GM21723 (cell line): ENCODE results near the gene DACT1.

ENCODE experiments used
- ATAC-seq: cut with Tn5 transposase; IDR thresholded peaks from one replicate; pipeline ENCODE4 v1.9.1; 2021; ENCODE audit warnings: mild to moderate bottlenecking, moderate library complexity; ENCODE audit not compliant: unreplicated experiment

The DACT1 gene

GRCh38 chr14:58665773-58666500 is 28.2 kb downstream of the DACT1 start:
- ATAC-seq = no peak

DNA sequence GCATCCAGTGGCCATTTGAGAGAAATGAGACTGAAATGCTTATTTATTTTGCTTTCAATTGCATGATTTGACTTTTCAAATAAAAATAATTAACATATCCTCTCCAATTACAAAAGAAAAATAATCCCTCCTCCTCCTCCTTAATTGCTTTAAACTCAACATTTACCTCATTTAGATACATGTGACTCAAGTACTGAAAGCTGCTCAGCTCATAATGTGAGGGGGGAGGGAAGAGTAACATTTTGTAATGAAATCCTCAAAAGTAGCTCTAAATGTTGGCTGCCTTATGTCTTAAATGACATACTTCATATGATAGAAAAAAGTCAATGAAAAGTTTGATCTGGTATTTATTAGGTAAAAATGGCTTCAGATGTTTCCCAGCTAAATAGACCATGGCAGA is 29.0 kb downstream of the DACT1 start:
- no peak for ATAC-seq

GRCh38 chr14:58667900-58668299 is 30.1 kb downstream of the DACT1 start:
- no peak for ATAC-seq

GRCh38 chr14:58668848-58669480 is 31.2 kb downstream of the DACT1 start:
- ATAC-seq = no peak

DNA sequence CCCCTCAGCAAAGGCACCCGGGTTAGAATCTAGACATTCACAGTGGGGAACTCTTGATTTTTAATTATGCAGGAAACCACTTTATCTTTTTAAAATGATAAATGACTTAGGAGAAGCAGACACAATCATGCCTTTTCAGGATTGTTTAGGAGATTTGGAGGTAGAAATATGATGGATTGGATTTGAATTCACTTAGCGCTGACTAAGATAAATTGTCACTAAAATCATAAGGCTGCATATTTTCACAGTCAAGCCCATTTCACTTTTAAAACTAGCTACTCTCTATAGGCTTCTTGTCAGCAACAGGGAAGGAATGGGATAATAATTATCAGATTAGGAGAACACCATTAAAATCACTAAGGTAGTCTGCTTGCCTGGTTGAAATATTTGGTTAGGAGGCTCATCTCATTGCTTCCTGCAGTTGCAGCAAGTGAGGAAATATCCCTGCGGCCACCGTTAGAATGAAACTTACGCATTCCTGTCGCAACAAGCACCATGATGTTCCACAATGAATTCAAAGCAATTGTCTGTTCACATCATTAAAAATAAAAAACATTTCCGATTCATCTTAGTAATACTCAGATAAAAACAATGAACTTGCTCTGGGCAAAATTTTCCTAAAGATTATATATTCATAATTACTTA is 31.9 kb downstream of the DACT1 start:
- no peak for ATAC-seq

GRCh38 chr14:58671024-58671423 is 33.3 kb downstream of the DACT1 start:
- no peak for ATAC-seq

DNA sequence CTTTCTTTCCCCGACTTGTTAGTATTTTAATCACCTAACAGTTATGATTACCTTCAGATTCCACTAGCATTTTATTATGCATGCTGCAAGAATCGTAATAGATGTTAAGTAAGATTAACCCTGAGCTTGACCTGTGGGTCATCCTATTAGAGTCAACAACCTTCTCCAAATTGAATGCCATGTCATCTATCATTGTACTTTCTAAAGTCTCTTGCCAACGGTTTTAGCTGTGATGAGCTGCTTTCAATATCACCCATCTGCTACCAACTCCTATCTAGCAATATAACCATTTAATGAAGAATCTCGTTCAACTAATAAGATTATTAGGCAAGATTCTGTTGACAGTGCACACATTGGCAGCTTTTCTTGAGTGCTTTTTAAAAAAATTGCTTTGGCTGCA is 33.7 kb downstream of the DACT1 start:
- no peak for ATAC-seq

DNA sequence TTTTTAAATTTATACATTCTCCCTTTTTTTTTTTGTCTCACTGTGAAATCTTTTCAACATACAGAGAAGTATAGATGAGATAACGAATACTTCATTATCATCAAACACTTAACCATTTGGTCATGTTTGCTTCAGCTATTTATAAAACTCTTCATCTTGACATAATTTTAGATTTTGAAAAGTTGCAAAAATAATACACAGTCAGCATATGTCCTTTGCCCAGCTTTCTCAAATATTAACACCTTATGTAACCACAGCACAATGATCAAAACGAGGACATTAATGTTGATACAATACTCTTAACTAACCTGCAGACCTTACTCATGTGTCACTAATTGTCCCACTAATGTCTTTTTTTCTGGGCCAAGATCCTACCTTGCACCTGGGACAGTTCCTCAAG is 36.0 kb downstream of the DACT1 start:
- no peak for ATAC-seq

- ATAC-seq = no peak
These were observed 39.2 kb downstream of the DACT1 start for GRCh38 chr14:58677001-58677400.

GRCh38 chr14:58677517-58677916 is 39.8 kb downstream of the DACT1 start:
- no peak for ATAC-seq

GRCh38 chr14:58677996-58678395 is 40.2 kb downstream of the DACT1 start:
- ATAC-seq = no peak

GRCh38 chr14:58680698-58681097 is 42.9 kb downstream of the DACT1 start:
- no peak for ATAC-seq

DNA sequence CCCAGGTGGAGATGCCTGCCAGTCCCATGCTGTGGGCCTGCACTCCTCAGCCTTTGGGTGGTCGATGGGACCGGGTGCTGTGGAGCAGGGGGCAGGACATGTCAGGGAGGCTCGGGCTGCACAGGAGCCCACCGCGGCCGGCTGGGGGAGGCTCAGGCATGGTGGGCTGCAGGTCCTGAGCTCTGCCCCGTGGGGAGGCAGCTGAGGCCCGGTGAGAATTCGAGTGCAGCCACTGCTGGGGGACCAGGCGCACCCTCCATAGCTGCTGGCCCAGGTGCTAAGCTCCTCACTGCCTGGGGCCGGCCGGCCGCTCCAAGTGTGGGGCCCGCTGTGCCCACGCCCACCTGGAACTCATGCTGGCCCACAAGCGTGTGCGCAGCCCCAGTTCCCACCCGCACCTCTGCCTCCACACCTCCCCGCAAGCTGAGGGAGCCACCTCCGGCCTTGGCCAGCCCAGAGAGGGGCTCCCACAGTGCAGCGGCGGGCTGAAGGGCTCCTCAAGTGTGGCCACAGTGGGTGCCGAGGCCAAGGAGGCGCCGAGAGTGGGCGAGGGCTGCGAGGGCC is 49.6 kb downstream of the DACT1 start:
- ATAC-seq = no peak

DNA sequence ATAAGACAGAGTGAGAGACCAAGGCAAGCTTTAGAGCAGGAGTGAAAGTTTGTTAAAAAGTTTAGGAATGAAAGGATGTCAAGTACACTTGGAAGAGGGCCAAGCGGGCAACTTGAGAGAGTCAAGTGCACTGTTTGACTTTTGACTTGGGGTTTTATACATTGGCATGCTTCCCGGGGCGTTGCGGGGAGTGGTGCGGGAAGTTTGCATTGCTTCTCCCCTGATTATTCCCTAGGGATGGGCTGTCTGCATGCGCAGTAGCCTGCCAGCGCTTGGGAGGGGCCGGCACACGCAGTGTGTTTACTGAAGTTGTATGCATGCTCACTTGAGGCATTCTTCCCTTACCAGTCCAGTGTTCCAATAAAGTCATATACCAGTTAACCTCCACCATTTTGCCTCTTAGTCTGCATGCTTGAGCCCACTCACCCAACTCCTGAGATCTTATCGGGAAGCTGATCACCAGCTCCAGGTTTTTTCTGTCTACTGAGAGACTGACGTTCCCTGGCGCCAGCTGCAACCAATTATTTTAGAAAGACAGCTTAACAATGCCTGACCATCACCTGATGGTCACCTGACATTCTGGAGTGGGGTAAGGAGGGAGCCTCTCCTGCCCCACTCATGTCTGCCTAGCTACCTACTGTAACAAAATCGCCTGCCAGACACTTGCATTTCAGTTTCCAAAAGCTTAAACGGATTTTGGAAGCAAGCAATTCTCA is 53.2 kb downstream of the DACT1 start:
- ATAC-seq = no peak

DNA sequence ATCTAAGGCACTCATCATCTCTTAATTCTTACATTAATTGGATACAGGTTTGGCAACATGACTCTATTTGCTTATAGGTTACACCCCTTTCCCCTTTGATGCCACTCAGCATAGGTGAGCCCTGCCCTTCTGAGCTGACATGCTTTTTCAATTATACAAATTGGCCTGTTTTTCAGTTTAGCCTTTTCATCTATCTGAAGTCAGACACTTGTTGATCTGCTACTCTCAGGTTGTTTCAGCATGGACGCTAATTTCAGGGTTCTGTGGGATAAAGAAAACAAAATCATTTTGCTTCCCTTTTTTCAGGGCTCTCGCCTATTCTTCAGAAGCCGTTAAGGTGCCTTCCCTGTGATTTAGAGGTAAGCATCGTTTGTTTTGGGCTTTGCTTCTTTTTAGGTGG is 55.3 kb downstream of the DACT1 start:
- ATAC-seq = no peak

DNA sequence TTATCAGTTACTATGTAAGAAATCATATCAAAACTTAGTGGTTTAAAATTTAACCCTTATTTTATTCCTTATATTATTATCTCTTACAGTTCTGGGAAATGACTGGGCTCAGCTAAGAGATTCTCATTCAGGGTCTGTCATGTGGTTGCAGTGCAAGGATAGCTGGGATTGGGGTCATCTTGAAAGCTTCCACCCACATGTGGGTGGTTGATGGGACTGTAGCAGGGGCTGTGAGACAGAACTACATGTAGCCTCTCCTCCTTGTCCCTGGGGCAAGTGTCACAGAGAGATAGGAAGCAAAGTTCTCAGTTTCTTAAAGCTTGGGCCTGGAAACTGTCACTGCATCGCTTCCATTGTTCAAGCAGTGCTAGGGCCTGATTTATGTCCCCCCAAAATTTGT is 57.8 kb downstream of the DACT1 start:
- no peak for ATAC-seq

GRCh38 chr14:58697266-58697929 is 59.6 kb downstream of the DACT1 start:
- no peak for ATAC-seq
